NT2/D1 (cell line): Measurements from ENCODE around the gene BCAS3.

Experiments
- SUZ12 ChIP-seq: IDR thresholded peaks from 2 replicates; pipeline ENCODE4 v1.6.1; 2011; ENCODE audit not compliant: insufficient read length, insufficient read depth; ENCODE audit errors: extremely low read depth
- YY1 ChIP-seq: IDR thresholded peaks from 2 replicates; pipeline ENCODE4 v1.6.1; 2011; ENCODE audit not compliant: insufficient read length, insufficient read depth
- ZNF274 ChIP-seq: IDR thresholded peaks from 2 replicates; pipeline ENCODE4 v1.6.1; 2011; ENCODE audit warnings: mild to moderate bottlenecking, low read depth, low read length

DNA sequence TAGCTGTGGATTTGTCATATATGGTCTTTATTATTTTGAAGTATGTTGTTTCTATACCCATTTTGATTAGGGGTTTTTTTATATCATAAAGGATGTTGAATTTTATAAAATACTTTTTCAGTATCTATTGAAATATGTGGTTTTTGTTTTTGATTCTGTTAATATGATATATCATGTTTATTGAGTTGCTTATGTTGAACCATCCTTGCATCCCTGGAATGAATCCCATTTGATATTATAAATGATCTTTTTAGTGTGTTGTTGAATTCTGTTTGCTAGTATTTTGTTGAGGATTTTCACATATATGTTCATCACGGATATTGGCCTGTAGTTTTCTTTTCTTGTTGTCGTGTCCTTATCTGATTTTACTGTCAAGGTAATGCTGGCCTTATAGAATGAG, 286.5 kb downstream of the BCAS3 start:
- no peak for TF ChIP-seq YY1
- no peak for TF ChIP-seq SUZ12
- no peak for TF ChIP-seq ZNF274
